Putamen (tissue), 1 donor: ENCODE data around the gene TTC7B.

Source experiments
- DNase-seq: peaks from one replicate; pipeline ENCODE4 v3.0.0-alpha.2; 2016; ENCODE audit warnings: low spot score

TTC7B gene

DNA sequence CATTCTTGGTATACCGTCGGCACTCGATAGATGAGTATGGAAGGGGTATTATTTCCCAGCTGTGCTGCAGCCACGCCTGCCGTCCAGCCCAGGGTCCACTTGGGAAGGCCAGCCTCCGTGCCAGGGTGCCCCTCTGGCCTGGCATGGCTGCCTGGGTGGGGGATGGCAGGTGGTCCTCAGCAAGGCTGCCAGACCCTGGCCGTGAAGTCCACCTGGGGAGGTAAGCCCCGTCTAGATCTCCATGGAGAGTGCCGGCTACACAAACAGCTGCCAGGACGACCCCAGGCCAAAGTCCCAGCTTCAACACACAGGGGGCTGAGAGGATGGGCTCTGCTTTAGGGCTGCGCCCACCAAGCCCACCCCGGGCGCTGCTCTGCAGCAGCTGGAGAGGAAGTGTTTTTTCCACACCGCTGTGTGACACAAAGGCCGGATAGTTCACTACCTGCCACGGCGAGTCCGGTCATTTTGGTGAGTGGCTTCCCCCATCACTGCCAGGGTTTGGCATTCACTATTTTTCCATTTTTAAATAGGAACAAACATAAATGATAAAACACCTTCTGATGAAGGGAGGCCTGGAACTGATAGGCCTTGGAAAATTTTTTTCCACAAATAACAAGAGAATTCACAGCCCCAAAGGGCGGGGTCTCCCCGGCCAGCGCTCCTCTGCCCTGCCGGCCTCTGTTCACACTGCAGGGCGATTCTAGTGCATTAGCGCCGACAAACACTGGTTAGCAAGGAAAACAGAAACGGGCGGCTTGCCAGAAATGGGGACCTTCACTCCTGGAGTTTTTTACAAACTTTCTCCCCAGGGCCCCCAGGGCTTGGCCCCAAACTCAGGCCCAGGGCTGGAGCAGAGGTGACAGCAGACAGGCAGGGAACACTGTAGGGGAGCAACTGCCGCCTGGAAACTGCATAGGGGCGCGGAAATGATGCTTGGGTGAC, 257.9 kb downstream of the TTC7B start:
- DNase-seq = no peak

DNA sequence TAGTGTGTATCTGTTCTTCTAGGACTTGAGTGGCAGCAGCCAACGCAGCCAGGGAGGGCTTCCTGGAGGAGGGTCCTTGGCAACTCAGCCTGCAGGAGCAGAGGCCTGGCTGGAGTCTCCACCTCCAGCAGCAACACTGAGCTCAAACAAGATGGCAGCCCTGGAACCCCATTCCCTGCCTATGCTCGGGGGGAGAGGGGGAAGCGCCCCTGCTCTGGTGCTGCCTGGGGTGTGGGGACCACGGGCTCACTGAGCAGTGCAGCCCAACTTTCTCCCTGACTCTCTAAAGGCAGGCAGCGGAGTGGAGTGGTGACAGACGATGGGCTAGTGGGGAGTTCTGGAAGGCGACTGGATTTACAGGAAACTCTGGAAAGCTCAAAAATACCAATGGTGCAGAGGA, 258.7 kb downstream of the TTC7B start:
- no peak for DNase-seq

DNA sequence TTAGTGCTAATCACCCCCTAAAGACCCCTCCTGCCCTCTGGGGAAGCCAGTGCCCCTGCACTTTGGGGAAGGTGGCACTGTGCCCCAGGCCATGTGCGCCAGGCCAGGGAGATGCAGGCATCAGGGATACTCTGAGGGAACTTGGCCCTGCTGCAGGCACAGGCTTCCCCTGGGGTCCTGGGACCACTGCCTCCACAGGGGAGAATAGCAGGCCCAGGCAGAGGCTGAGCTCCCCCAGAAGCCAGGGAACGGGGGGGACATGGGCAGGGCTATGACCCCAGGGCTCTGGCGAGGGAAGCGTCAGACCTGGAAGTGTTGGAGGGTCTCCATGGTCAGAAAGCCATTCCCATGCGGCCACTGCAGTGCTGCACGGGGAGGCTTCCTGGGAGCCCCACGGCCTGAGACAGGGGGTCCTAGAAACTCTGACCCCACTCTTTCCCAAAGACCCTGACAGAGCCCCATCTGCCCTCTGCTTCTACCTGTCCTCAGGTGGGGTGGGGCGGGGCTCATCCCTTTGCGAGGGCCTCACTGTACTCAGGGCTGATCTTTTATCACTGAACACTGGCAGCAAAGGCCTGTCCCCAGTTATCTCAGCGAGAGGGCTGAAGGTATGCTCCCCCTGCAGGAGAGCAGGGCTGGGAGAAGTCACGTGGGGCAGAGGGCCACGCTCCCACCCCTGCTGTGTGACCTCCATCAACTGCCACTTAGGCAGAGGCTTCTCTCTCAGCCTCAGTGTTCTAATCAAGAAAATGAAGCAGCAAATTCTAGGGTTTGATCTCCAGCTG, 259.4 kb downstream of the TTC7B start:
- no peak for DNase-seq

DNA sequence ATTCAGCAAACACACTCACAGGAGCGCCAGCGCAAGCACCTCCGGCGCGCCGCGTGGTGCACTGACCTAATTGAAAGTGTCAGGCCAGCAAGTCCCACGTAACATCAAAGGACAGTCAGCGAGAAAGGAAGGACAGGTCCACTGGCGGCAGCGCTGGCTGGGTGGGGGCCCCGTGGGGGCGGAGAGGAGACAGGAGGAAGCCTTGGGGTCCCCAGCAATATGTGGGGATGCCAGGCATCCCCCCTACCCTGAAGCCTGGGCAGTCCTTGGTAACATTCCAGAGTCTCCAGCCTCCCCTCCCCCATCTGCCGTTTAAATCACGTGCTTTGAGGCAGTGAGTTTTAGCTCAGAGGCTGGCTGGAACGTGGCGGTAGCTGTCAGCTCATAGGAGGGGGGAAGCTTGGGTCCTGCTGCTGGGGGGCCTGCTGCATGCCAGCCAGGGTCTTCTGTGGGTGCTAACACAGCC, 260.2 kb downstream of the TTC7B start:
- DNase-seq = no peak

DNA sequence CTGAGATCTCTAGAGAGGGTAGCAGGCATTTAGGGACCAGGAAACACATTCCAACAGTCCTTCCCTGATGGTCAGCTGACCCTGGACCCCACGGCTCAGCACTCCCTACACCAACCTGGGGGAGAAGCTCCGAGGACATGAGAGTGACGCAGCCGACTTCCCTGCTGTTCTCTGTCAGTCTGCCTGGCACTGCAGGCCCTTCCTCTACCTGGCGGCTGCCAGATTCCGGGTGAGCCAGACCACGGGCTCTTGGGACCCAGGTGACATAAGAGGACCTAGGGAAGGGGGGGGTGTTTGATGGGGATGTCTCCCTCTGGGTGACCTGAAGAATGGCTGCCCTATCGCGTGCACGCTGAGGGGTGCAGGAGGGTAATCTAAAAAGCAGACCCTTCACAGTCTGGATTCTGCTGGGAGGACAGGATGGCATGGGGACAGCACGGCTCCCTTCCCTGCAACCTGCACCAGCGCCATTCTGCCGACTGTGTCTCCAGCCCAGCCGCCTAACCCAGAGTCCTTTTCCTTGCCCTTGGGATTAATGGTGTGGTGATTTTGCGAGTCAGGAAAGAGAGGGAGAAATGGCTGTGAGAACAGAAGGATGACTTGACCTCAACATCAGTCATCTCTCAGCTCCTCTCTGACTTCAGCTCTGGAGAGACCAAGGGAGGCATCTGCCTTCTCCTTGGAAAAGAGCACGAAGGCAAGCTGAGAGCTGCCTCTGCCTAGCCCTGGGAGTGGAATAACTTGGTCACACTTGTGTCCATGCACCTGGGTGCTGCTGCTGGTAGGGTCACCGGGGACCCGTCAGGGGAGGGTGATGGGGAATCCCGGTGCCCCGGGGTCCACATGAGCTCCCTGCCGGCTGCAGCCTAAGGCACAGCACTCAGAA, 260.9 kb downstream of the TTC7B start:
- DNase-seq = no peak

DNA sequence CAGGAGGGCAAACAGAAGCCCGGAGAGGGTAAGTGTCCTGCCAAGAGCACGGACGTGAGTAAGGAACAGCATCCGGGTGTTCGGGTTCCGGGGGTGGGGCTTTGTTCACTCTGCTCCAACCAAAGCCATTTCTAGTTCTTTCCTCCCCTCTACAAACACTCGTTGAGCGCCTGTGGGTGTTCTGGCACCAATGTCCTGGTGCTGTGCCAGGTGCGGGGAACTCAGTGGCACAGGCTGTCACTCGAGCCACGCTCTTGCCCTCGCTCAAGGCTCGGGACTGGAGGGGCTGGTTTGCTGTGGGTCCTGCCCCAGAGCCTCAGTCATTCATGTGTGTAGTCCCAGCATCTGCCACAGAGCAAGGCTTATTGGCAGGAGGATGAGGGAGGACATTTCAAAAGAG, 261.9 kb downstream of the TTC7B start:
- peak; percentile 92 for DNase-seq

DNA sequence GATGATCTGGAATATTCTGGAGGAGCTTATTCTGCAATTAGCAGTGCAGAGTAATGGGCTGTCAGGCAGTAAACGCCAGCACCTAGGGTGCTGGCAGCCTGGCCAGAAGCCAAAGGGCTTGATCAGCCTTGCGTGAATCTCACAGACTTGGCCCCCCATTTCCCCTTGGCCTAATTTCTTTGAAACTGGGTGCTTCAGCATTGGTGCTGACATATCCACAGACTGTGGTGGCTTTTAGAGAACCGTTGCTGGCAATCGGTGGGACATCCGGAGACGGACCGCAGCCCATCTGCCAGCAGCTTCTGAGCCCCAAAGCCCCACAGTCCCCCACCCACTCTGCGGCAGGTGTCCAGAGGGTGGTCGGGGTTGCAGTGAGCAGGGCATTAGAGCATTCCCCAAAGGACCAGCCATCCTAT, 262.3 kb downstream of the TTC7B start:
- DNase-seq = no peak

DNA sequence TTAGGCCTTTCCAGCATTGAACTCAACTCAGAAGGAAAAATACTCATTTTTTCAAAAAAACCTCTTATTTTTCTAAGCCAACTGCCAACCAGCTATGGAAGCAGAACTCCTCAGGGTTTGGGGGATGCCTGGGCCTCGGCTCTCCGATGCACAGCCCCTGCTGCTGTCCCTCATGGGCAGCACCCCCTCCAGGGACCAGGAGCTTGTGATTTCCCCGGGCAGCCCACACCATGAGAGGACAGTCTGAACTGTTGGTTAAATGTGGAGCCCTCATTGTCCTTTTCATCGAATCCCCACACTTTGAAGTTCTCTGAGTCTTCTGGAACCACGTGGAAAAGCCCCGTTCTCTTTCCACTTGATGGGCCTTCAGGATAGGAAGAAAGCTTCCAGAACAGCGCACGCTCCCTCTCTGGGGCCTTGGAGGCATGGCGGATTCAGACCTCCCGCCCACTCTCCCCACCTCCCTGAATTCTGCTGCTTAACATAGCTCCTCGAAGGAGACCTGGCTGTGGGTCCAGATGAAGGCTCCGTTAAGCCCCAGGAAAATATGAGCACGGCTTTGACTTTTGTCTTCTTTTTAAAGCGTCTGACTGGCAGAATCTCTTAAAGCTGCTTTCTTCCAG, 262.8 kb downstream of the TTC7B start:
- DNase-seq = no peak

DNA sequence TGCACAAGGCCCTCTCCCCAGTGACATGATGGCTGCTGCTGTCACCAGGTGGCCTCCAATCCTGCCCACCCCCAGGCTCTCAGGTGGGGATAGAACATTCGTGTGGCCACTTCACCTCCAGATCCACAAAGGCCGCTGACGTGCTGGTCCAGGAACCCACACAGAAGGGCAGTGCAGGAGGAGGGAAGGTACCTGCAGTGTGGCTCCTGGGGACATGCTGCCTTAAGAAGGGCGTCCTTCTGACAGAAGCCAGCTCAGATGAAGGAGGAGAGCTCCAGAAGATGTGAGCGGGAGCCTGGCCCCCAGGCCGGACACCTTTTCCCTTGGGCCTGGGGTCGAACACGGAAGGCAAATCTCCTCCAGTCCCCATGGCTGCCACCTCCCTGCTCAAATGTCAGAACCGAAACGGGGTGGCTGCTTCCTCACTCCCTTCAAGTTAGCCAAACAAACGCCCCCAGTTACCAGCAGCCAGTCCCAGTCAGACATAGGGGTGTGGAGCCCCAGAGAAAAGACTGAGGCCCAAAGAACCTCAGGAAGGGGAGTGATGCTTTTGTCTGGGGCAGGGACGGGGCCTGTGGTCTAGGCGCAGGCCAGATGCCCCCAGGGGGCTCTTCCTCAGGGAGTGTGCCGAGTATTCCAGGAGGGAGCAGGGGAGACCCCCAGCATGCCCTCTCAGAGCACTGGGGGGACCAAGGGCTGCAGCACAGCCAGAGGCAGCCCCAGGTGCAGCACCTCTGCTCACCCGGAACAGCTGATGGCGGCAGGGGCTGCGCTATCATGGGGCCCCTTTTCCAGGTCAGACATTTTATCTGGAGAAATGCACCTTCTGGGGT, 263.5 kb downstream of the TTC7B start:
- no peak for DNase-seq

DNA sequence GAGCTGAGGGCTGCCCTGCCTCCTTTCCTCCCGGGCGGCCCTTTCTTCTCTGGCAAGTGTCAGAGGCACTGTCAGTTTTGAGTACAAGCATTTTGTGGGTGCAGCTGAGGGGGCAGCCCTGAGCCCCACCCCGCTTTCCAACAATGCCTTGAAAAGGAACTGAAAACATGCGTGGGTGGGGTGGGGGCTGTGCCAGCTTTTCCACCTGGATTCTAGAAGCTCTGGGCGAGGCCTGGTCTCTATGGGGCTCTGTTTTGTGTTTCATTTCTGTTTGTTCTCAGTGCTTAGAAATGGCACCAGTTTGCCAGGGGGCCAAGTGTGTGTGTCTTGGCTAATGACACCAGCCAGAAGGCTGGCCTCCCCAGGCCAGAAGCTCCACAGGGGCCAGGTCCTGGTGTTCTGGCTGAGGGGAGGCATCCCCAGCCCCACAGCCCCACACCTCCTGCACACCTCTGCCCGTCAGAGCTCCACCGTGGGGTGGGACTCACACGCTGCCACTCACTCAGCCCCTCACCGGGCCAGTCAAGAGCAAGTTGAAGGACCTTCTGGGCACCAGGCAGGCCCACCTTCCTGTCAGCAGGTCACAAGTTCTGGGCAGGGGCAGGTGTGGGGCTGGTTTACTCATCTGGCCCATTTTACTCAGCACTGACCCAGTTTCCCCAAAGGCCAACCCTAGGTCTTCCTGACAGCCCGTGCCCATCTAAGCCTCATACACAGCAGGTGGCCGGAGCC, 264.3 kb downstream of the TTC7B start:
- peak; percentile 60 for DNase-seq

DNA sequence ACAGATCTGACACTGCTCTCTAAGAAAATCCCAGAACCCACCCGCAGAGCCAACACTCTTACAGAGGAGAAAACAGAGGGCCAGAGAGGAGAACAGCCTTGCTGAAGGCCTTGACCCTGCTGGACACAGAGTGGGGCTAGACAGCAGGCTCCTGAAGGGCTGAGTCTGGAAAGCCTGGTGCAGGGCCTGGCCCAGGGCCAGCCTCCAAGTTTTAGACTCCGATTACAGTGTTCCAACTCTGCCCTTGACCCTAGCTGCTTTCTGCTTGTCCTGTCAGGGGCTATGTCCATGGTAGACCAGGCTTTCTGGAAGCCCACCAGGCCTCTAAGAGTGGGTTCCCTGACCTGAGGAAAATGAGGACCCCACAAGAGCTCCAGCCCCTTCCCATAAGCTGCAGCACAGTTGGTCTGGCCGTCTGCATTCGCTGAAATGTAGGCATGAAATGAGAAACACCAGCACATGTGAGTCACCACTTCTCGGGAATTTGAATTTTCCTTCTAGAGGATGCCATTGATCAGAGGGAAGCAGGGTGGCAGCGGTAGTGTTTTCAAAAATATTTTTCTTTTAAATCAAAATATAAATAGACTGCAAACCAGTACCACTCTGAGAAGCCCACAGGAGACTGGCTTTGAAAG, 265.0 kb downstream of the TTC7B start:
- DNase-seq = no peak

DNA sequence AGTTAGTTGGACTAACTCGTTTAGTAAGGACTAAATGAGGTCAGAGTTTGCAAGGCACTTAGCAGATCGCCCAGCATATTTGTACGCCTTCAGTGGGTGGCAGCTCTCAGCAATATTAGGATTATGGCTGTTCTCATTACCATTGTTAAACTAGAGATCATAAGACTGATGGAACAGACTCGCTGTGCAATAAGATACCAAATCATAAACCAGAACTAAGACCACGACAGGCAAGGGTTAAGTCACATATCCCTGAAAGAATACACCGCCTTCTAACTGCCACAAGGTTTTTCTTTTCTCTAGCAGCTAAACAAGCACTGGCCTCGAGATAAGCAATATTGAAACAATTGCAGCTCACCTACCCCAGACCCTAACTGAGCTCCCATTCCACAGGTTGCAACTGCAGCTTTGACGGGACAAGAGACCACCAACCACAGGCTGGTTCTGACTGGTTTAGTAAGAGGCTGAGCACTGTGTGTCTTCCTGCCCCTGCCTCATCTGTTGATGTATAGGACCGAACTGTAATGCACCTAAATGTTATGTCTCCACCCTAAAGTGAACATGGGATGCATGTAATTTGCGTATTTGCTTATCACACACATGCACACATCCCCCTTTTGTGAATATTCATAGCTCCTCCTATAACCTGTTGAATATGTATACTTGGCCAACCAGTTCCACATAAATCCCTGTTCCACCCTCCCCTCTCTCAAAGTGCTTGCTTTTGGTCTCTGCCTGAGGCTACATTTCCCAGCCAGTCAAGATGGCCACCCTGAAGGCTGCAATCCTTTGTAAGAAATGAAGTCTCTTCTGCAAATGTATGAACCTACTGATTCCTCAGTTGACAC, 266.2 kb downstream of the TTC7B start:
- no peak for DNase-seq

DNA sequence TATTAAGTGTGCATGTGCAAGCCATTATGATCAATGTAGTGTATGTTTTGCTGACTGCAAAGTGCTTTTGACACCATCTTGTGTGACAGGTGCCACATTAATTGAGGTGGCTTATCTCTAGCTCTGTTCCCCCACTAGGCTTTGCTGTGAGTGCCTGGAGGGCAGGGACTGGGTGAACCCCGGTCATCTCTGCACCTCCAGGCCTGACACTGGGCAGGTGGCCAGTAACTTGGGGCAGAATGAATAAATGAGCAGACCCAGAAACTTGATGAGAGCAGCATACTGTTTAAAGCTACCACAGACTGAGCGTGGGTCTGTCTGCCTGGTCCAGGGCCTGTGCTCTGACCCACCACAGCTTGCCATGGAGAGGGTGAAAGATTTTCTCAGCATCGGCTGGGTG, 267.8 kb downstream of the TTC7B start:
- DNase-seq = no peak

DNA sequence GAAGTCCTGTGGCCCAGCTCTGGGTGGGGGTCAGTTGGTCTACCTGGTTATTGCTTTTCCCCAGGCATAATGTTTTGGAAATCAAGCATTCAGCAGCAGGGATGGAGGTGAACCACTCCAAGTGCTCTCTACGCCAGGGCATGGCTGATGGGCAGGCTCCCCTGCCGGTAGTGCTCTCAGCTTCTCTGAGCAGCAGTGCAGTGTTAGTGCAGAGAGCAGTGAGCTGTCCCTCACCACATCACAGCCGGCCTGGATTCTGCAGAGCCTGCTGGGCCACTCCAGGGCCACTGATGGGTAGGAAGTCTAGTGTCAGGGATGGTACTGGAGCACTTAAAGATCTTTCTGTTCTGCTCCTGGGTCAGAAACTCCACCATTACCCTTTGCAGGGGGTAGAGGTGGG, 268.3 kb downstream of the TTC7B start:
- DNase-seq = no peak

DNA sequence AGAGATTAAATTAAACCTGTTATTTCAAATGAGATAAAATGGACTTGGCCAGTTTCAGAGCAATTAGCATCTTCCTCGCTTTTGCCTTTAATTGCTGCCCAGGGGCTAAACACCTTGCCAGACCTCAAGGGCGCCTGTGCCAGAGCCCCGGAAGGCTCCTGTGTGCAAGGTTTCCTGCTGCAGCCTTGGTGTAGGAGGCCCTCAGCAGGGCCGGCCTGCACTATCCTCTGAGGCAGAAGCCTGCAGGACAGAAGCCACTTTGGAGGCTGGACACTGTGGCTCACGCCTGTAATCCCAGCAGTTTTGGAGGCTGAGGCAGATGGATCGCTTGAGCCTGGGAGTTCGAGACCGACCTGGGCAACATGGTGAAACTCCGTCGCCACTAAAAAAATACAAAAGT, 269.0 kb downstream of the TTC7B start:
- DNase-seq = no peak

DNA sequence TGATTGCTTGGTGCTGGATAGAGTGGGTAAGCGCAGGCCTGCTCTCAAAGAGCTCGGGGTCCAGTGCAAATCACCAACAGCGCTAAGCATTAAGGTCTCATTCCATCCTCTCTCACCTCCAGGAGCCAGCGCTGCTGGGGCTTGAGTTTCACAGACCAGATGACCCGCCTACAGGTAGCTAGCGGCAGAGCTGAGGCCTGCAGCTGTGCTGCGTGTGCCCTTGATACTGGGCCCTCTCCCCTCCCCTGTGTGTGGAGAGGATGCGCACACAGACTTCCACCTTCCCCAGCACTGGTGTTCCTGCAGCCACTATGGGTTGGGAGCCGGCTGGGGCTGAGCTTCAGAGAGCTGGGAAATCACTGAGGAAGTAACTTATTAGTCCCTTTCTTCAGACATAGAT, 269.5 kb downstream of the TTC7B start:
- DNase-seq = no peak

DNA sequence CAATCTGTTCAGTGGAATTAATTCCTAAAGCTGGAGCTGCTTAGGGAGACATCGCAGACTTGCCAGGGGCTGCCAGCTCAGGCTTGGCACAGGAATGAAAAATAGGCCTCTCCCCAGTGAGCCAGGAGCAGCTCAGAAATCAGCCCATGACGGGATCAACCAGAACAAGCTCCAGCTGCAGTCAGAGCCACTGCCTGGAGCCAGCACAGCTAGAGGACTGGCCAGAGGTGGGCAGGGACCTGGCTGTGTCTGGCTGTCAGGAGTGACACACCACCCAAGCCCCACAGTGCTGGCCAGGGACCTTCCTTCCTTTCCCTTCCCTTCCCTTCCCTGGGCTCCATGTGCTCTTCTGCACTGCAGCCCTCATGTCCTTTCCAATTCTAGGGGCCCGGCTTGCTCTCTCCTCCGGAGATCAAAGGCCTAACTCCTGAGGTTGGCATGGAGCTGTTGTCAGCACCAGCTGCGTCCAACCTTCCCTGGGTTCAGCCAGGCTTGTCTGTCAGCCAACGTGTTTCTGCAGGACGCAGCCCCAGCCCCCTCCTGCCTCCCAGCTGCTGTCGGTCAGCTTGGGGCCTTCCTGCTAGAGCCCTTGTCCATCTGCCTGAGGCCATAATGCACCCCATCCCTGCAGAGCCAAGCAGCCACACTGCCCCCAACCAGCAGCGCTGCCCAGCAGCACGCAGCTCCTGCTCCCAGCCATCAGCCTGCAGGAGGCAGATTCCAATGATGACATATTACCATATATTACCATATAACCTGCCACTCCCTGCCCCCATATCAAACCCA, 270.1 kb downstream of the TTC7B start:
- no peak for DNase-seq

DNA sequence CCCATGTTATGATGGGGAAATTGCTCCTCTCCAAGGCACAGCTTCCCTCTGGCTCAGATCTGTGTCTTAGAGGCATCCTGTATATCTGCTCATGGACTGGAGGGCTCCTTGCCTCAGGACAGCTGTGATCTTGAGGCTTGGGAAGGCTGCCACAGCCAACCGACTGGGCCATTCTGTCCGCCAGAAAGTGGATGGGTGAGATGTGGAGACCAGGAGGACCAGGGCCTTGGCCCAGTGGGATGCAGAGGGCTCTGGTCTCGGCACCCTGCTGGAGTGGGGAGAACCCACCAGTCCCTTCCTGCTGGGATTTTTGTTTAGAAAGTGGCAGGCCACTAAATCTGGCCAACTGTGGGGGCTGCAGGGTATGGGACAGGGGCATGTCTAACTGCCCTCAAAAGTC, 270.8 kb downstream of the TTC7B start:
- no peak for DNase-seq
